ENCODE results near the gene ITM2B.

GRCh38 chr13:48220981-48221685, 11.9 kb upstream of the ITM2B start:
- TF ChIP-seq CTCF (IDR thresholded peaks at IDR 0.05; ENCODE audit: low read depth, low read length, poor library complexity, severe bottlenecking) (no peak), EZH2phosphoT487 (IDR thresholded peaks at IDR 0.05; ENCODE audit: borderline replicate concordance, low read length) (no peak)

Data from DOHH2 (cell line).